Smooth muscle cell (in vitro differentiated cells): ENCODE measurements around the gene DSG2. TPM values are rescaled to one million over a fixed set of nuclear protein-coding genes. Genes with fewer than 3 reads are reported as not detected.

ENCODE experiments used
- DNase-seq: peaks from one replicate; lab custom pipeline; 2025; ENCODE audit not compliant: unreplicated experiment; lab: John Stamatoyannopoulos, UW
- H2AFZ ChIP-seq: fragments of 200-600 bp; sonication (generic); 2 replicates; pipeline ENCODE4 v1.6.0; 2016; ENCODE audit warnings: antibody characterized with exemption, low read depth, mild to moderate bottlenecking
- H3F3A ChIP-seq: fragments of 200-600 bp; sonication (generic); 2 replicates; pipeline ENCODE4 v1.6.0; 2017; ENCODE audit warnings: antibody characterized with exemption, low read depth
- H3K27ac ChIP-seq: fragments of 200-600 bp; sonication (generic); 2 replicates; pipeline ENCODE4 v1.5.1; 2016; ENCODE audit warnings: low read depth, mild to moderate bottlenecking
- H3K27me3 ChIP-seq: fragments of 200-600 bp; sonication (generic); 2 replicates; pipeline ENCODE4 v1.6.1; 2016; ENCODE audit warnings: low read depth, mild to moderate bottlenecking
- H3K36me3 ChIP-seq: fragments of 200-600 bp; sonication (generic); 2 replicates; pipeline ENCODE4 v1.5.1; 2016; ENCODE audit warnings: low read depth
- H3K4me1 ChIP-seq: fragments of 200-600 bp; sonication (generic); 2 replicates; pipeline ENCODE4 v1.5.1; 2016; ENCODE audit warnings: low read depth
- H3K4me2 ChIP-seq: fragments of 200-600 bp; sonication (generic); 2 replicates; pipeline ENCODE4 v1.6.0; 2016; ENCODE audit warnings: mild to moderate bottlenecking
- H3K4me3 ChIP-seq: fragments of 200-600 bp; sonication (generic); 2 replicates; pipeline ENCODE4 v1.5.1; 2016; ENCODE audit warnings: mild to moderate bottlenecking
- H3K79me2 ChIP-seq: fragments of 200-600 bp; sonication (generic); 2 replicates; pipeline ENCODE4 v1.6.0; 2016; ENCODE audit warnings: low read depth, mild to moderate bottlenecking
- H3K9ac ChIP-seq: fragments of 200-600 bp; sonication (generic); 2 replicates; pipeline ENCODE4 v1.6.0; 2016; ENCODE audit warnings: low read depth
- H3K9me3 ChIP-seq: fragments of 200-600 bp; sonication (generic); replicated peaks from 2 replicates; pipeline ENCODE4 v1.5.1; 2016; ENCODE audit warnings: low read depth
- H4K20me1 ChIP-seq: fragments of 200-600 bp; sonication (generic); 2 replicates; pipeline ENCODE4 v1.6.0; 2016; ENCODE audit warnings: low read depth
- CTCF ChIP-seq: fragments of 200-600 bp; sonication (generic); IDR thresholded peaks from 2 replicates; pipeline ENCODE4 v1.5.1; 2017; ENCODE audit warnings: borderline replicate concordance, mild to moderate bottlenecking, antibody characterized with exemption; ENCODE audit not compliant: insufficient read depth, poor library complexity, severe bottlenecking
- WGBS: methylation state at CpG from one replicate; pipeline ENCODE4 v1.1.7; 2016; ENCODE audit warnings: low lambda C conversion rate; 5-methylcytosine and 5-hydroxymethylcytosine counted together
- polyA plus RNA-seq: library from polyadenylated mRNA; unstranded; fragments of >200 nt; fragmentation: Nextera tagmentation; extraction: Ambion mirVana; gene quantifications from 2 replicates; pipeline ENCODE4 v1.2.1, GENCODE V29; 2016
- total RNA-seq: library from RNA; depleted of rRNA; stranded (reverse); fragments of >200 nt; gene quantifications from 2 replicates; pipeline ENCODE4 v1.2.3, GENCODE V29; 2014

DSG2 gene
- total and polyA plus RNA-seq, 2 experiments from 2014 or later: 53.9 to 138 TPM

DNA sequence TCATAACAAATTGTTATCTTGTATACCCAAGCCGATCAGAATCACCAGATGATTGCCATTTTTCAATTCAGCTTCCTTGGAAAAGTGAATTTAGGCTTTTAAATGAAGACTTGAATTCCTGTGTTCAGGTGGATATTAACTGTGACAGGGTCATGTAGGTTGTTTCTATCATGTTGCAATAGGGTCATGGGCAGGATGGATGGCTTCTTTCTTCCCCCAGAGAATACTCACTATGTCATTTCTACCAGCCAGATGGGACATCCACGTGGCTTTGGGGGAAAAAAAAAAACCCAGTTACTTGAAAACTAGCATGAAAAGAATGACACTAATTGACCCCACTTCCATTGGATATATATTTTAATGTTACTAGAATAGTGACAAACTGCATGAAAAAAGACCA, 14.6 kb upstream of the DSG2 start:
- no peak for DNase-seq
- no peak for TF ChIP-seq CTCF
- WGBS: 81% methylated on average over 2 of the region's 2 CpGs

GRCh38 chr18:31484461-31484860, 13.5 kb upstream of the DSG2 start:
- H3K4me3 ChIP-seq: no peak overlapping the region
- H4K20me1 ChIP-seq: no peaks in the 10 kb centered on the region
- H3K27me3 ChIP-seq: no peaks in the 10 kb centered on the region
- no peaks in the 10 kb centered on the region for H3K9me3 ChIP-seq
- DNase-seq: no peak
- H2AFZ ChIP-seq: no peak overlapping the region
- no peak overlapping the region for H3K9ac ChIP-seq
- H3K4me1 ChIP-seq: peaks cover 11% of the 10 kb centered on the region
- peaks cover 15% of the 10 kb centered on the region for H3F3A ChIP-seq
- H3K36me3 ChIP-seq: no peaks in the 10 kb centered on the region
- TF ChIP-seq CTCF: no peak
- 84% methylated on average over 1 of the region's 1 CpG for WGBS
- no peak overlapping the region for H3K27ac ChIP-seq
- no peak overlapping the region for H3K4me2 ChIP-seq
- H3K79me2 ChIP-seq: no peaks in the 10 kb centered on the region

More for the DNA sequence above, 14.6 kb upstream of the DSG2 start:
- H2AFZ ChIP-seq: no peak overlapping the region
- H3K79me2 ChIP-seq: no peaks in the 10 kb centered on the region
- no peak overlapping the region for H3K27ac ChIP-seq
- H3K36me3 ChIP-seq: no peaks in the 10 kb centered on the region
- H3F3A ChIP-seq: peaks cover 15% of the 10 kb centered on the region
- H3K27me3 ChIP-seq: no peaks in the 10 kb centered on the region
- no peak overlapping the region for H3K9ac ChIP-seq
- no peaks in the 10 kb centered on the region for H3K9me3 ChIP-seq
- H3K4me1 ChIP-seq: peaks cover 11% of the 10 kb centered on the region
- no peak overlapping the region for H3K4me3 ChIP-seq
- H3K4me2 ChIP-seq: no peak overlapping the region
- no peaks in the 10 kb centered on the region for H4K20me1 ChIP-seq

DNA sequence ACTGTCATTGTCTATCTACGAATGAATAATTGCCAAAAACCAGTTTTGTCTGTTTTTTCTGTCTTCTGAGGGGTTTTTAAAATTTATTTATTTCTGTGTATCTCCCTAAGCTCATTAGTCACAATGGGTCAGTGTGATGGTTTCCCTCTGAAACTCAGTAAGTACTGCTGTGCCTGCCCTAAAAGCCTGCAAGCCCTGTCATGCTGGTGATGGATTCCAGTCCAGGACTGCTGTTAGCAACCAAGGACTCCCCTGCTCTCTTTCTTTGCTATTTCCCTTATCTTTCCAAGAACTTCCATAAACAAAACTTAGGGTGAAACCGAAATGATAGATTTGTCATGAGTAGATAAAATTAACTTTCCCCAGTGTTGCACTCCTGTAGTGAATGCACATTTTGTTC, 11.8 kb upstream of the DSG2 start:
- Histone ChIP-seq H3K36me3 (no peaks in the 10 kb centered on the region), H3K4me3 (peak overlapping the region; percentile 9), H3F3A (peaks cover 15% of the 10 kb centered on the region), H3K9ac (peak overlapping the region; percentile 71), H4K20me1 (no peaks in the 10 kb centered on the region), H3K27ac (peak overlapping the region; percentile 96), H3K79me2 (no peaks in the 10 kb centered on the region), H3K4me2 (peak overlapping the region; percentile 69), H2AFZ (peak overlapping the region; percentile 38), H3K27me3 (no peaks in the 10 kb centered on the region), H3K4me1 (peaks cover 11% of the 10 kb centered on the region), H3K9me3 (no peaks in the 10 kb centered on the region)
- TF ChIP-seq CTCF: no peak
- 7% methylated on average over 2 of the region's 2 CpGs for WGBS
- DNase-seq: no peak

GRCh38 chr18:31487246-31488015, 10.5 kb upstream of the DSG2 start:
- Histone ChIP-seq H3K9me3 (no peaks in the 10 kb centered on the region), H3K4me2 (peak overlapping the region; percentile 69), H3K36me3 (no peaks in the 10 kb centered on the region), H3K4me1 (peaks cover 11% of the 10 kb centered on the region), H2AFZ (peak overlapping the region; percentile 38), H4K20me1 (no peaks in the 10 kb centered on the region), H3K9ac (peak overlapping the region; percentile 79), H3K27ac (peak overlapping the region; percentile 96), H3K79me2 (no peaks in the 10 kb centered on the region), H3F3A (peaks cover 15% of the 10 kb centered on the region), H3K27me3 (no peaks in the 10 kb centered on the region), H3K4me3 (no peak overlapping the region)
- 25% methylated on average over 9 of the region's 9 CpGs for WGBS
- TF ChIP-seq CTCF: no peak
- peak; percentile 15 for DNase-seq
